ENCODE measurements around the gene SLC1A5. TPM values are rescaled to one million over a fixed set of nuclear protein-coding genes. Genes with fewer than 3 reads are reported as not detected.

Gene SLC1A5
- total RNA-seq, 1 experiment from 2014 or later: 284 TPM

DNA sequence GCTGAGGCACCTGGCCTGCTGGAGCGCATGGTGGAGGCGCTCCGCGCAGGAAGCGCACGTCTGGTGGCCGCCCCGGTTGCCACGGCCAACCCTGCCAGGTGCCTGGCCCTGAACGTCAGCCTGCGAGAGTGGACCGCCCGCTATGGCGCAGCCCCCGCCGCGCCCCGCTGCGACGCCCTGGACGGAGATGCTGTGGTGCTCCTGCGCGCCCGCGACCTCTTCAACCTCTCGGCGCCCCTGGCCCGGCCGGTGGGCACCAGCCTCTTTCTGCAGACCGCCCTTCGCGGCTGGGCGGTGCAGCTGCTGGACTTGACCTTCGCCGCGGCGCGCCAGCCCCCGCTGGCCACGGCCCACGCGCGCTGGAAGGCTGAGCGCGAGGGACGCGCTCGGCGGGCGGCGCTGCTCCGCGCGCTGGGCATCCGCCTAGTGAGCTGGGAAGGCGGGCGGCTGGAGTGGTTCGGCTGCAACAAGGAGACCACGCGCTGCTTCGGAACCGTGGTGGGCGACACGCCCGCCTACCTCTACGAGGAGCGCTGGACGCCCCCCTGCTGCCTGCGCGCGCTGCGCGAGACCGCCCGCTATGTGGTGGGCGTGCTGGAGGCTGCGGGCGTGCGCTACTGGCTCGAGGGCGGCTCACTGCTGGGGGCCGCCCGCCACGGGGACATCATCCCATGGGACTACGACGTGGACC lies 32.4 kb downstream of the SLC1A5 start:
- no peak for ATAC-seq
- H3K27ac ChIP-seq (ENCODE audit: low read depth, low read length): no peak overlapping the region
- no peaks in the 10 kb centered on the region for H3K79me2 ChIP-seq (ENCODE audit: insufficient read depth, low read length)
- DNase-seq (ENCODE audit: low read depth, low spot score): no peak
- POLR2A ChIA-PET: no interaction called here
- H3K9me3 ChIP-seq (ENCODE audit: control insufficient read depth in 1 of 2, insufficient read depth in 1 of 2, low read depth in 1 of 2, low read length in 2 of 2): no peaks in the 10 kb centered on the region
- TF ChIP-seq, protein P1, sequence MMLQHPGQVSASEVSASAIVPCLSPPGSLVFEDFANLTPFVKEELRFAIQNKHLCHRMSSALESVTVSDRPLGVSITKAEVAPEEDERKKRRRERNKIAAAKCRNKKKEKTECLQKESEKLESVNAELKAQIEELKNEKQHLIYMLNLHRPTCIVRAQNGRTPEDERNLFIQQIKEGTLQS (IDR thresholded peaks at IDR 0.05): no peak
- TF ChIP-seq POLR2A (IDR thresholded peaks at IDR 0.05; ENCODE audit: borderline replicate concordance, extremely low read depth, insufficient read depth, insufficient read length) (no peak), EZH2 (IDR thresholded peaks at IDR 0.05) (no peak), SIN3A (IDR thresholded peaks at IDR 0.05; ENCODE audit: low read depth) (no peak), YY1 (IDR thresholded peaks at IDR 0.05; ENCODE audit: extremely low read depth, insufficient replicate concordance, low read depth, low read length) (no peak), JUND (IDR thresholded peaks at IDR 0.05) (no peak), ZNF274 (IDR thresholded peaks at IDR 0.05; ENCODE audit: low read depth, low read length) (no peak), TCF7L2 (IDR thresholded peaks at IDR 0.05; ENCODE audit: borderline replicate concordance, extremely low read depth, insufficient read depth, insufficient read length) (no peak), FOSL1 (IDR thresholded peaks at IDR 0.05; ENCODE audit: low read depth) (no peak), ELF1 (IDR thresholded peaks at IDR 0.05; ENCODE audit: borderline replicate concordance, low read depth) (no peak), SP1 (IDR thresholded peaks at IDR 0.05; ENCODE audit: low read depth) (no peak), ZFX (IDR thresholded peaks at IDR 0.05) (no peak), EZH2phosphoT487 (IDR thresholded peaks at IDR 0.05; ENCODE audit: borderline replicate concordance) (no peak)
- TF ChIP-seq, protein P2, sequence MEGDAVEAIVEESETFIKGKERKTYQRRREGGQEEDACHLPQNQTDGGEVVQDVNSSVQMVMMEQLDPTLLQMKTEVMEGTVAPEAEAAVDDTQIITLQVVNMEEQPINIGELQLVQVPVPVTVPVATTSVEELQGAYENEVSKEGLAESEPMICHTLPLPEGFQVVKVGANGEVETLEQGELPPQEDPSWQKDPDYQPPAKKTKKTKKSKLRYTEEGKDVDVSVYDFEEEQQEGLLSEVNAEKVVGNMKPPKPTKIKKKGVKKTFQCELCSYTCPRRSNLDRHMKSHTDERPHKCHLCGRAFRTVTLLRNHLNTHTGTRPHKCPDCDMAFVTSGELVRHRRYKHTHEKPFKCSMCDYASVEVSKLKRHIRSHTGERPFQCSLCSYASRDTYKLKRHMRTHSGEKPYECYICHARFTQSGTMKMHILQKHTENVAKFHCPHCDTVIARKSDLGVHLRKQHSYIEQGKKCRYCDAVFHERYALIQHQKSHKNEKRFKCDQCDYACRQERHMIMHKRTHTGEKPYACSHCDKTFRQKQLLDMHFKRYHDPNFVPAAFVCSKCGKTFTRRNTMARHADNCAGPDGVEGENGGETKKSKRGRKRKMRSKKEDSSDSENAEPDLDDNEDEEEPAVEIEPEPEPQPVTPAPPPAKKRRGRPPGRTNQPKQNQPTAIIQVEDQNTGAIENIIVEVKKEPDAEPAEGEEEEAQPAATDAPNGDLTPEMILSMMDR (IDR thresholded peaks at IDR 0.05 in 2 of 3, conservative IDR thresholded peaks at IDR 0.05 in 1 of 3; ENCODE audit: borderline replicate concordance in 1 of 3, insufficient read depth in 1 of 3, low read depth in 2 of 3, low read length in 2 of 3): no peak
- TF ChIP-seq, protein P3, sequence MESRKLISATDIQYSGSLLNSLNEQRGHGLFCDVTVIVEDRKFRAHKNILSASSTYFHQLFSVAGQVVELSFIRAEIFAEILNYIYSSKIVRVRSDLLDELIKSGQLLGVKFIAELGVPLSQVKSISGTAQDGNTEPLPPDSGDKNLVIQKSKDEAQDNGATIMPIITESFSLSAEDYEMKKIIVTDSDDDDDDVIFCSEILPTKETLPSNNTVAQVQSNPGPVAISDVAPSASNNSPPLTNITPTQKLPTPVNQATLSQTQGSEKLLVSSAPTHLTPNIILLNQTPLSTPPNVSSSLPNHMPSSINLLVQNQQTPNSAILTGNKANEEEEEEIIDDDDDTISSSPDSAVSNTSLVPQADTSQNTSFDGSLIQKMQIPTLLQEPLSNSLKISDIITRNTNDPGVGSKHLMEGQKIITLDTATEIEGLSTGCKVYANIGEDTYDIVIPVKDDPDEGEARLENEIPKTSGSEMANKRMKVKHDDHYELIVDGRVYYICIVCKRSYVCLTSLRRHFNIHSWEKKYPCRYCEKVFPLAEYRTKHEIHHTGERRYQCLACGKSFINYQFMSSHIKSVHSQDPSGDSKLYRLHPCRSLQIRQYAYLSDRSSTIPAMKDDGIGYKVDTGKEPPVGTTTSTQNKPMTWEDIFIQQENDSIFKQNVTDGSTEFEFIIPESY (IDR thresholded peaks at IDR 0.05; ENCODE audit: extremely low read depth, insufficient replicate concordance, low read length): no peak
- TF ChIP-seq, protein P4, sequence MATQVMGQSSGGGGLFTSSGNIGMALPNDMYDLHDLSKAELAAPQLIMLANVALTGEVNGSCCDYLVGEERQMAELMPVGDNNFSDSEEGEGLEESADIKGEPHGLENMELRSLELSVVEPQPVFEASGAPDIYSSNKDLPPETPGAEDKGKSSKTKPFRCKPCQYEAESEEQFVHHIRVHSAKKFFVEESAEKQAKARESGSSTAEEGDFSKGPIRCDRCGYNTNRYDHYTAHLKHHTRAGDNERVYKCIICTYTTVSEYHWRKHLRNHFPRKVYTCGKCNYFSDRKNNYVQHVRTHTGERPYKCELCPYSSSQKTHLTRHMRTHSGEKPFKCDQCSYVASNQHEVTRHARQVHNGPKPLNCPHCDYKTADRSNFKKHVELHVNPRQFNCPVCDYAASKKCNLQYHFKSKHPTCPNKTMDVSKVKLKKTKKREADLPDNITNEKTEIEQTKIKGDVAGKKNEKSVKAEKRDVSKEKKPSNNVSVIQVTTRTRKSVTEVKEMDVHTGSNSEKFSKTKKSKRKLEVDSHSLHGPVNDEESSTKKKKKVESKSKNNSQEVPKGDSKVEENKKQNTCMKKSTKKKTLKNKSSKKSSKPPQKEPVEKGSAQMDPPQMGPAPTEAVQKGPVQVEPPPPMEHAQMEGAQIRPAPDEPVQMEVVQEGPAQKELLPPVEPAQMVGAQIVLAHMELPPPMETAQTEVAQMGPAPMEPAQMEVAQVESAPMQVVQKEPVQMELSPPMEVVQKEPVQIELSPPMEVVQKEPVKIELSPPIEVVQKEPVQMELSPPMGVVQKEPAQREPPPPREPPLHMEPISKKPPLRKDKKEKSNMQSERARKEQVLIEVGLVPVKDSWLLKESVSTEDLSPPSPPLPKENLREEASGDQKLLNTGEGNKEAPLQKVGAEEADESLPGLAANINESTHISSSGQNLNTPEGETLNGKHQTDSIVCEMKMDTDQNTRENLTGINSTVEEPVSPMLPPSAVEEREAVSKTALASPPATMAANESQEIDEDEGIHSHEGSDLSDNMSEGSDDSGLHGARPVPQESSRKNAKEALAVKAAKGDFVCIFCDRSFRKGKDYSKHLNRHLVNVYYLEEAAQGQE (IDR thresholded peaks at IDR 0.05; ENCODE audit: low read depth): no peak
- no peaks in the 10 kb centered on the region for H4K20me1 ChIP-seq (ENCODE audit: insufficient read depth)
- H3K4me2 ChIP-seq (ENCODE audit: low read length): no peak overlapping the region
- CTCF ChIA-PET: interaction anchor here (1.0 kb wide), 1 partner anchor 85 kb away, joined by 3 read pairs; no protein-coding TSS in a partner anchor
- H3K27me3 ChIP-seq (ENCODE audit: insufficient read depth, low read length): no peaks in the 10 kb centered on the region
- peaks cover 6 to 16% of the 10 kb centered on the region in 2 experiments for H3K4me1 ChIP-seq (ENCODE audit: control insufficient read depth in 1 of 2, insufficient read depth in 2 of 2, low read length in 2 of 2)
- no peak overlapping the region for H3K4me3 ChIP-seq (replicated peaks in 1 of 2; ENCODE audit: low read depth in 1 of 2, low read length in 2 of 2)
- no peak overlapping the region for H2AFZ ChIP-seq (ENCODE audit: low read depth, low read length, poor library complexity, severe bottlenecking)
- RAD21 ChIA-PET (ENCODE audit: low non-redundant PET in 1 of 2, low total read pairs in 2 of 2, uncharacterized antibody in 2 of 2, unreplicated experiment in 2 of 2): interaction anchor here in 1 of 2 experiments (0.7 kb wide), 1 partner anchor 24 kb away, joined by 6 read pairs; no protein-coding TSS in a partner anchor
- H3K9me2 ChIP-seq (ENCODE audit: insufficient read depth): no peaks in the 10 kb centered on the region
- BruUV-seq (replicated peaks): no TSS peak
- H3K36me3 ChIP-seq (ENCODE audit: control insufficient read depth in 1 of 2, insufficient read depth in 2 of 2, low read length in 2 of 2): peaks cover 0 to 2% of the 10 kb centered on the region in 2 experiments; a peak in 1 of 4 replicates
- intact Hi-C loops (cut with micrococcal nuclease): no loop called here
- no peak overlapping the region for H3K9ac ChIP-seq (ENCODE audit: low read length)

Data from HCT116 (cell line).